ENCODE results near the gene SLC39A7.

The SLC39A7 gene

DNA sequence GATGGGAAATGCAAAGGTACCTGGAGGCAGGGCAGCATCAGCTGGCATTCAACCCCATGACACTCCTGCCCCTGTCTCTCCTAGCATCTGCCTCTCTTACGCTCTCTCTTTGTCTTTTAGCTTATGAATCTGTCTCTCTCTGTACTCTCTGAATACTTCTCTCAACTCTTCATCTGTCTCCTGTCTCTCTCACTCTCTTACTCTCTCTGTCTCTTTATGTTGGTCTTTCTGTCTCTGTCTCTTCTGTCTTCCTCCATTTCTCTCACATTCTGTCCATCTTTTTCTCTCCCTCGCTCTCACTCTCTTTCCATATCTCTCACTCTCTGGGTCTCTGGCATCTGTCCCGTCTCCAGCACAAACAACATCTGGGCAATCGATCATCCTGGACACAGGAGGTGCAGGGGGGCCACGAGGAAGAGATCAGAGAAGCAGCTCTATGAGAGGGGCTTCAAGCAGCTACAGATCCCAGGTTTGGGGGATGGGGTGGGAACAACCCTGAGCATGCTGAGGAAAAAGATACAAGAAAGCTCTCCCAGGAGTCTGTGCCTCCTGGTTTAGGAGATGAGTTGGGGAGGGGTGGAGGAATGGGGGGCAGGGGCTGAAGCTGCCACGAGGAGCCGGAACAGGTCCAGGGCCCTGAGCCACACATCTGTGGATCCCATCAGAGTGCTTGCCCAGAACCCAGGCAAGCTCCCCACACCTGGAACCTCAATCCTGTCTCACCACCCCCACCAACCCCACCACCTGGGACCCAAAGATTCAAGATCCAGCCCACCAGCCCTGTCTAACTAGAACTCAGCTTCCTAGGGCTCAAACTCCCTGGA is 10.8 kb upstream of the SLC39A7 start:
- in situ Hi-C loops (cut with HindIII; ENCODE audit: low sequenced_read_pairs) = no loop called here

DNA sequence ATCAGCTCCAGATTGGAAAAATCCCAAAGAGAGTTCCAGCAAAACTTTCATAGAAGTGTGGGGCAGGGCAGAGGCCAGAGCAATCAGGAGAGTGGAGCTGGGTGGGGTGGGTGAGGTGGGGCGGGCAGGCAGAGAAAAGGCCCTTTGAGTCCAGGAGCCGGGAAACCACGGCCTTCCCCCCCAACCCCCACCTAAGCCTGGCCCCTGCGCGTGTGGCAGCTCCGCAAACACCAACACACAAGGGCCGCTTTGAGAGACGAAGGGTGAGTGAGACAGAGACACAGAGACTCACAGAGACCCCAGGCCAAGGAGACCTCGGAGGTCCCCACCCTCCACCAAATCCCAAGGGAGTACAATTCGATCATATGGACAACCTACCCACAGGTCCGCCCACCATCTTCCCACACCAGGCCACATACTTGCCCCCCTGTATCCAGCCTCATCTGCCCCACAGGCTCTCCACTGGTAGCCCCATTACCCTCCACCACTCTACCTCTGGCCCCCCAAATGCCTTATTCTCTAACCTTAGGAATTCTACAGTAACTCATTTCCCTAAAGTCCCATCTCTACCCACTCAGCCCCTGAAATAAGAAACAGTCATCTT is 10.1 kb upstream of the SLC39A7 start:
- in situ Hi-C loops (cut with HindIII; ENCODE audit: low sequenced_read_pairs) = no loop called here

DNA sequence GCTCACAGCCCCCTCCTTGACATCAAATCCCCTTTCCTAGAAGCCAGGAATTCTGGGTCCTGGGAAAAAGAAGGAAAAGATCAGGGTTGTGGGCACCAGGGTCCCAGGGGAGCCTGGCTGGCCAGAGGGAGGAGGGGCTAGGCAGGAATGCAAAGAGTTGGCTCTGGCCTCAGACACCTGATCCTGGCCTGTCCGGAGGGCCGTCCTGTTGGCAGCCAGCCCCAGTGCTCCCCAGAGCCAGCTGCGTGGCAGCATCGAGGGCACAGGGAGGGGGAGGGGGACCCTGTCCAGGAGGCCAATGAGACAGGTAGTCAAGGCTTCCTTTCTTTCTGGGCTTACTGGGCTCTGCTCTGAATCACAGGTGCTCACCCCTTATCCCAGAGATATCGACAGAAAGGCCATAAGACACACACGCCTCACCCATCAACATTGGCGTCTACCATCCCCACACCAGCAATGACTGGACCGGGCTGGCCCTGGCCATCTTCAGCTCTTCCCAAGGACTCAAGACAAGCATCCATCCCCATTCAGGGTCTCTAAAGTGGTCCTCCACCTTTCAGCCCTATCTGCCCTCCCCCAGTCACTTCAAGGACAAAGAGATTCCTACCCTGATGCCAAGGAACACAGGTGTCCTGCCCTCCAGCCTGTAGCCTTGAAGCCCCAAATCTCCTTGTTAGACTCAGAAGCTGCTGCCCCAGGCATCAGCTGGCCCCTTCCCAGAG is 9.1 kb upstream of the SLC39A7 start:
- in situ Hi-C loops (cut with HindIII; ENCODE audit: low sequenced_read_pairs) = no loop called here

DNA sequence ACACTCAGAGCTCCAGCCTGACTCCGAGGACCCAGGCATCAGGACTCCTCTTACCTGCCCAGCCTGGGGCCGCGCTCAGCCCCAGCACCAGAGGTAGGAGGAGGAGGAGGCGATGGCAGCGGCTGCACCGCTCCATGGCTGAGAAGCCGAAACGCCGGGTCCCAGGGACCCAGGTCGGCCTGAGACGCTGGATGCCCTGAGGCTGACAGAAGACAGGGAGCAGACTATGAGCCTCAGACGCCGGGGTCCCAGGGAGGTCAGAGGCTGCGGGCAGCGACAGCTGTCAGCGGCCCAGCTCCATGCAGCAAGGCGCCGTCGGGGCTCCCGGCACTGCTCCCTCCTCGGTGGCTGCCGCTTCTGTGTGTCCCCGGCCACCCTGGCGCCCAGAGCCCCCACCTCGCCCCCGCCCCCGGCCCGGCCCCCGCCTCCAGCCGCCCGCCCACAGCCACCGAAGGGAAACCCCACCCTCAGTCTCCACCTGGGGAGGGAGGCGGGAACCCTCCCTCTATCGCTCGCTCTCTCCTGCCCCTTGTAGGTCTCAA is 8.5 kb upstream of the SLC39A7 start, which contains the start of gene COL11A2:
Gene COL11A2 (minus strand): TSS at position 363 of the 542 bp plus-strand sequence. CDS start 227 bp downstream, at position 136.
- in situ Hi-C loops (cut with HindIII; ENCODE audit: low sequenced_read_pairs) = no loop called here

DNA sequence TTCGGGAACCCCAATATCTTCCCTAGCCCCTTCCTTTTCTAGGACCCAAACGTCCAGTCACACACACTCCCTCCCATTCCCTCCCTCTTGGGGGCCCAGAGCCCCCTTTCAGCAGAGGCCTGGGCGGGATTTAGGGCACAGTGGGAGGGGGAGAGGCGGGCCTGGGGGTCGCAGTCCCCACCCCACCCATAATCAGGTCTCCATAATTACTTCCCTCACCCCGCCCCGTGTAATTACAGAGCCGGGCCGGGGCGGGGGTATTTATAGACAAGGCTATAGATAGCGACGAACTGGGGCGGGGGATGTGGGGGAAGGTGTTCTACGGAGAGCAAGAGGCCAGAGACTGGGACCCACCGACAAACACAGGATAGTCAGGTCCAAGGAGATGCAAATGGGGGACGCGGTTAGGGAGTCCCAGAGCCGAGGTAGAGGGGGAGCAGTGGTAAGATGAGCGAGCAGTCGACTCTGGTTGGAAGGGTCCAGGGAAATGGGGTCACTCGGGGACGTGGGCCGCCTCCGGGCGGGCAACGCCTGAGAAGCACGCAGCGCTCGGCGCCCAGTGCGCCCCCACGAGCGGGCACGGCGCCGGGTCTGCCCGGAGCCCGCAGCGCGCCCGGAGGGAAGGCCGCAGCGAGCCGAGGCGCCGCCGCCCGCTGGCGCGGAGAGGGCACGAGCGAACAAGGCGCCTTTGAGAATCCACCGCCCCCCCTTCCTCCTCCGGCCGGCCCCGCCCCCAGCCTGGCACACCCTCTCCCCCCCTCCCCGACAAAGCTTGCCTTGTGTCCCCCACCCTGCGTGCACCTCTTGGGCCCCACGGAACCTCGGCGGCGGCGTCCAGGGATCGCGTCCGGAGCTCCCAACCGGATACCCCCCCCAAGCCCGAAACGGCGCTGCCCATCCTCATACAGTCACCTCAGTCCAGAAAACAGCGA is 7.7 kb upstream of the SLC39A7 start:
- in situ Hi-C loops (cut with HindIII; ENCODE audit: low sequenced_read_pairs) = no loop called here

DNA sequence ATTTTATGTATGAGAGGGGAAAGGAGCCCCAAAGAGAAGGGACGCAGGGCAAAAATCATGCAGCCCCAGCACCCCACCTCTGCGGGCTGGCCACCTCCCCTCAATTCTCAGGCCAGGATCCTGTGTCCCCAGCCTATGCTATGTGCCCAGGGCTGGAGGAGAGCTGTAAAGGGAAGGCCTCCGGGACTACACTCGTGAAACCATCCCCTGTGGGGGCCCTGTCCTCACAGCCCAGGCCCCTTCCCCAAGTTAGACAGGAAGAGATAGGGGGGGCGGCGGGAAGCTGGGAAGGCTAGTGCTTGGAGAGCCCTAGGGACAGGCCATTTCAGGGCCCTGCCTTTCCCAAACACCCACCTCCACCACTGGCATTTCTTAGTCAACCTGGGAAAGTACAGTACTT is 7.0 kb upstream of the SLC39A7 start:
- in situ Hi-C loops (cut with HindIII; ENCODE audit: low sequenced_read_pairs) = no loop called here

DNA sequence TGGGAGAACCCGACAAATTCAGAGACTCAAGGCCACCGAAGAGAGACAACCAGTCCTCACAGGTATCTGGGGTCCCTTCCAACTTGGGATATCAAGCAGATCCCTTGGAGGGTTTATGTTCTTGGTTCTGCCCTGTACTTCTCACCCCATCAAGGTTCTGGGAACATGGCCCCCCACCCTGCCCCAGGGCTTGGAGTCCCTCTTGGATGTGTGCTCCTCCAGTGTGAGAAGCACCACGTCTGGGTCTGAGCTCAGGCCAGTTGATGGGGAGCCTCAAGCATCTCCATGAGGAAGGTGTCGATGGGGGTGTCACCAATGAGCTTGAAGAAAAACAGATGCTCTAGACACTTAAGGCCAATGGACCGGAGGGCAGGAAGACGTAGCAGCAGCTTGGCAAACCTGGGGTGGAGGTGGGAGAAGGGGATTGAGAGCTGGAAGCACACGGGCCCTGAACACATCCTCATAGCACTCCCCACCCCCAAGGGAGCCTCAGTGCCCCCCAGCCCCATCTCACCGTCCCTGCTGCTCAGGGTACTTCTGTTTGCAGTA is 6.2 kb upstream of the SLC39A7 start:
- in situ Hi-C loops (cut with HindIII; ENCODE audit: low sequenced_read_pairs) = no loop called here

DNA sequence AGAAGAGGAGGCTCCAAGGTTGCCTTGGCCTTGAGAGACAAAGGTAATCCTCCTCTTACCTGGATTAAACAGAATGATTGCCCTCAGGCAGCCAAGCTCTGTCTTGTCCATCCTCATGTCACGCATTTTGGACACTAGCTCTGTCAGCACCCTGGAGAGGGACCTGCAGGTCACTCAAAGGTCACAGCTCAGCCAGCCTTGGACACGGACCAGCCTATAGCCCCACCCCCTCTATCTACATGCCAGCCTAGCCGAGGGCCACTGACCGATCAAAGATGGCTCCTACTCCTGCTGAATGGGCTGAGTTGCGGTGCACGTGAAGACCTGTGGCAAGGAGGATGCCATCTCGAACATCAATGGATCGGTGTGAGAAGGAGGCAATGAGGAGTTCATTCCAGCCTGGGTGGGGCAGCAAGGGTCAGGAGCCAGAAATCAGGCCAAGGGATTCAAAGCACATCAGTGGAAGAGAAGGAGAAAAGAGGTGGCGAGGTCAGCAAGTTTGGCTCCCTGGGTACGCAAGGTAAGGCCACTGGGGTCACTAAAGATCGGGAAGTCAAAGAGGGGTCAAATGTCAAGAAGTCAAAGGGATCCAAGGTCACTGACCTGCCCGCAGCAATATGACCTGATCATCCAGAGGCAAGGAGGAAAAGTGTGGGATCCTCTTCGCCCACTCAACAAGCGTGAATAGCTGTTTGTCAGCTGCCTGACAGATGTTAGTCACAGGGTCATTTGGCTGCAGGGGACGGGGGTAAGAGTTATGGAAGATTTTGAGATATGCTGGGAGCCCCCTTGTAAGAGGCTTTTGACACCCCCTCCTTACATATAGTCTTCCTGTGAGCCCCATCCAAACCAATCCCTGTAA is 5.1 kb upstream of the SLC39A7 start:
- in situ Hi-C loops (cut with HindIII; ENCODE audit: low sequenced_read_pairs) = no loop called here

DNA sequence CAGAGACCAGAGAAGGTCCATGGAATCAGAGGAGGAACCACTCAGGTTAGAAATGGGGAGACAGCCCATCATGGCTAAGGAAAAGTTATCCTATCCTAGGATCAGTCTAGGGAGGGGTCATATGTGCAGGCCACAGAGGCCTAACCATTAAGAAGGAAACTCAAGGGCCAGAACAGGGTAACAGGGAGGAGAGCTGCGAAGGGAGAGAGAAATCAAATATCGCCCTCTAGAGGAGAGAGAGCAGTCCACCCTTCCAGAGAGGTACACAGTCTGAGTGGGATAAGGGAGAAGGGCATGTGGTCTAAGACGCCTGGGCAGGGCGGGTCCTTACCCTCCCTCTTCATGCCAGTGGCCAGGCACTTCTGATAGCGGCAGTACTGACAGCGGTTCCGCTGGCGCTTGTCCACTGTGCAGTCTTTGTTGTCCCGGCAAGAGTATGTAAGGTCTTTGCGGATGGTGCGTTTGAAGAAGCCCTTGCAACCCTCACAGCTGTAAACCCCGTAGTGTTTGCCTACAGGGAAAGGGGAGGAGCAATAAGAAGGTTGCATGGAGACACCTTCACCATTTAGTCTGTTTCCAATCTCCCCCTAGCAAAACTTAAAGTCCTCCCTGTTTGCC is 3.1 kb upstream of the SLC39A7 start:
- in situ Hi-C loops (cut with HindIII; ENCODE audit: low sequenced_read_pairs) = no loop called here

DNA sequence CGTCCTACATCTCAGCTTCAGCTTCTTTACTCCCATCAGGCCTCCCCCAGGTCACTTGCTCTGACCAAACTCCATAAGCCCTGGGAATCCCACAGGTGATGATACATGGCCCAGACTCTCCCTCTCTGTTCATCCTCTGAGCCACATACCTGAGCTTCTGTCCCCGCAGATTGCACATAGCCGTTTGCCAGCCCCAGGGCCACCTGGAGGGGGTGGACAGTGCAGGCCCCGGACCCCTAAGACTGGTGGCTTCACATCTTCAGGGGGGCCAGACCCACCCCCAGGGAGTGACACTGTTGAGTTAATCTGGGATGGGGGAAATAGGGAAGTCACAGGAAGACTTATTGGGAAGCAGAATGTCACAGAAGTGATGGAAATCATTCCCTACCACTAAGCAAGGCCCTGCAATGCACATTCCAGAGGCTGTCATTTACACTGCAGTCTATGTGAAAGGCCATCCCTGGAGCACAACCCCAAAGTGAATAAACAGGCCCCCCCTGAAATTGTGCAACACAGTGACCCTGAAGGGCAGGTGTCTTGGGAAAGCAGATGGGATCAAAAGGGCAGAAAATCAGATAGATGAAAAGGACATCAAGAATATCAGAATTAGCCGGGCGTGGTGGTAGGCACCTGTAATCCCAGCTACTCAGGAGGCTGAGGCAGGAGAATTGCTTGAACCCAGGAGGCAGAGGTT is 2.4 kb upstream of the SLC39A7 start:
- in situ Hi-C loops (cut with HindIII; ENCODE audit: low sequenced_read_pairs) = no loop called here

DNA sequence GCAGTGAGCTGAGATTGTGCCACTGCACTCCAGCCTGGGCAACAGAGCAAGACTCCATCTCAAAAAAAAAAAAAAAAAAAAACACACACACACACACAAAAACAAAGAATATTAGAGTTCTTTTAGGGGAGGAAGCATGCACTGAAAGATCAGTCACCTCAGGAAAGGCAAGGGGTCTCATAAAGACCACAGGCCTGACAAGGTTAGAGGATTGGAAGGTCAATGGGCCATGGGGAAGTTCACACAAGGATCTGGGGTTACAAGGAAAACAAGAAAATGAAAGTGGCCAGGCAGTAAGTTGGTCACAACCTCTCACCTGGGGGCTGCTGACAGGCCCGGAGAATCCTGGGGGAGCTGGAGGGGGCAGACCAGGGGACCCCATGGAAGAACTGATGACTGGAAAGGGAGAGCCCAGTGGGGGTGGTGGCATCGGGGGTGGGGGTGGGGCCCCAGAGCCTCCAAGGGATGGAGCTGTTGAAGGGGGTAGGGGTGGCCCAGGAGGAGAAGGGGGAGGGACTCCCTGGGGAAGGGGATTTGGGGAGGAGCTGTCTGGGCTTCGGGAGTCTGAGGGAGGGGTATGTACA is 1.7 kb upstream of the SLC39A7 start:
- in situ Hi-C loops (cut with HindIII; ENCODE audit: low sequenced_read_pairs) = no loop called here

DNA sequence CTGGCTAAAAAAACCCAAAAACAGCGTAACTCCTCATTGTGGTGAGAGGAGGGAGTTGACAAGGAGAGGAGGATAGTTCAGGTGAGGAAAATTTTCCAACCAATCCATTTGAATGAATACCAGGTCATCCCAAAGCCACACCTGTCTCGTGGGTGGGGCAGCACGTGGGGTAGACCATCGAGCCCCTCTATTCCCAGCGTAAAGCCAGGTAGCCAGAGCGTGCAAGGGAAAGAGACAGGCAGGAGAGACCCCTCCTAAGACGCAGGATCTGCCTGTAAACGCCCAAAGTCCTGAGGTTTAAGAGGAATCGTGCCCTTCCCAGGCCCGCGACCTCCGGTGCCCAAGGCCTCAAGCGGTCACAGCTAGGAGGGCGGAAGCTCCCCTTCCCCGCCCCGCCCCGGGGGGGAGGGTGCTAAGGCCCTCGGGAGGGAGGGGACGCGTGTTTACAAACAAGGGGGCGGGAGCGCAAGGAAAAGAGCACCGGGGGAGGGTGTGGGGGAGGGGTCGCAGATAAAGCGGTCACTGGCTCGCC is 914 bp upstream of the SLC39A7 start:
- in situ Hi-C loops (cut with HindIII; ENCODE audit: low sequenced_read_pairs) = no loop called here

DNA sequence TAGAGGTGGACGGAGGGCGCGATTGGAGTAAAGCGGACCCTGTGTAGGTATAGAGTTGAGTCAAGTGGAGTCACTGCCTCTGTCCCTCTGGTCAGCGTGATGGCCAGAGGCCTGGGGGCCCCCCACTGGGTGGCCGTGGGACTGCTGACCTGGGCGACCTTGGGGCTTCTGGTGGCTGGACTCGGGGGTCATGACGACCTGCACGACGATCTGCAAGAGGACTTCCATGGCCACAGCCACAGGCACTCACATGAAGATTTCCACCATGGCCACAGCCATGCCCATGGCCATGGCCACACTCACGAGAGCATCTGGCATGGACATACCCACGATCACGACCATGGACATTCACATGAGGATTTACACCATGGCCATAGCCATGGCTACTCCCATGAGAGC is 479 bp downstream of the SLC39A7 start:
- in situ Hi-C loops (cut with HindIII; ENCODE audit: low sequenced_read_pairs) = no loop called here

DNA sequence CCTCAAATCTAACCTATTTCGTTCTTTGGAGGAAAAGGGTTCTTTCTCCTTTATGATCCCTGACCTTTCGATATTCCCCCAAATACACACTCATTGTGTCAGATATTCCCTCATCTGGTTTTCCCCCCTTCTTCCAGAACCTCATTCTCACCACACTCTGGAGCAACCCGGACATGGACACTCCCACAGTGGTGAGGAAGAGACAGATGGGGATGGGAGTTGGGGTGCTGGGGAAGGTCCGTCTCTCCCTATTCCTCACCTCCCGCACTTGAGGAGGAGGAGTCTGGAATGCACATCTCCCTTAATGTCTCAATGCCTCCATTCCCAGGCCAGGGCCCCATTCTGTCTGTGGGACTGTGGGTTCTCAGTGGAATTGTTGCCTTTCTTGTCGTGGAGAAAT is 1.3 kb downstream of the SLC39A7 start:
- in situ Hi-C loops (cut with HindIII; ENCODE audit: low sequenced_read_pairs) = no loop called here

DNA sequence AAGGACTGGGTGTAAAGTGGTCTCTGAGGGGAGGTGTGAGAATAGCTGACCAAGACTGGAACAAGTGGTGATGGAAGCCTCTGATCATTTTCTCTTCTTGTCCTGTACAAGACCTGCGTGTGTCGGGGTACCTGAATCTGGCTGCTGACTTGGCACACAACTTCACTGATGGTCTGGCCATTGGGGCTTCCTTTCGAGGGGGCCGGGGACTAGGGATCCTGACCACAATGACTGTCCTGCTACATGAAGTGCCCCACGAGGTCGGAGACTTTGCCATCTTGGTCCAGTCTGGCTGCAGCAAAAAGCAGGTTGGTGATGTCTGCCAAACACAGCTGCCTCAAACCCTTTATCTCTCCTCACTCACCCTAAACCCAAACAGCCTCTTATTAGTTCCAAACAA is 2.1 kb downstream of the SLC39A7 start:
- in situ Hi-C loops (cut with HindIII; ENCODE audit: low sequenced_read_pairs) = no loop called here

DNA sequence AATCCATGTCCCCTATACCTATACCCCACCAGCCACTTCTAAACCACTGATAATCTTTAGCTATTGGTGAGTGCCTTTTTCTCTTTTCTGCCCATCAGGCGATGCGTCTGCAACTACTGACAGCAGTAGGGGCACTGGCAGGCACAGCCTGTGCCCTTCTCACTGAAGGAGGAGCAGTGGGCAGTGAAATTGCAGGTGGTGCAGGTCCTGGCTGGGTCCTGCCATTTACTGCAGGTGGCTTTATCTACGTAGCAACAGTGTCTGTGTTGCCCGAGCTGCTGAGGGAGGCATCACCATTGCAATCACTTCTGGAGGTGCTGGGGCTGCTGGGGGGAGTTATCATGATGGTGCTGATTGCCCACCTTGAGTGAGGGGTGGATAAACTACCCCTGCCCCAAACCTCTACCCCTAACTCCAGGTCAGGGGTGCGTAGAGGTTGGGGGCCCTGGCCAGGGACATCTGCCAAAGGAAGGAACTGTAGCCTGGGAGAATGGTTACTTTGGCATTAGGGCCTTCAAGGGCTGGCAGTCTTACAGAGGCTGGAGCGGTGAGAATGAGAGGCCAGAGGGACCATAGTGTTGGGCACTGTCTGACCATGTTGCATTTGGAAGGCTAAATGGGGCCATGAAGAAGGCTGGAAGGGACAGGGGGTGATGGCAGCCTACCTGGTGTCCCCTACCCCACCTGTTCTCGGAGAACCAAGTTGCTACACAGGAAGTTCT is 2.9 kb downstream of the SLC39A7 start:
- in situ Hi-C loops (cut with HindIII; ENCODE audit: low sequenced_read_pairs) = no loop called here

DNA sequence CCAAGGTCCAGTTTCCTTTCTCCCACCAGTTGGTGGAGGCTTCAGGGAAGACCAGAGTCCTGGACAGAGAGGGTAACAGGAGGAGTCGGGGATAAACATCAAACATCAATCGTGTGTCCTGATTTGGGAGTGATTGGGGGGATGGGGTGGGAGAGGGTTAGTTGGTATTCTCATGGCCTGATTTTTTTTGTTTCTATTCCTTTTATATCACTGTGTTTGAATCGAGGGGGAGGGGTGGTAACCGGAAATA is 3.4 kb downstream of the SLC39A7 start:
- in situ Hi-C loops (cut with HindIII; ENCODE audit: low sequenced_read_pairs) = no loop called here

Measured in endothelial cell of hepatic sinusoid (primary cell).